HG03039 (cell line): Measurements from ENCODE around the gene UNKL.

Source experiments
- ATAC-seq: cut with Tn5 transposase; IDR thresholded peaks from one replicate; pipeline ENCODE4 v1.9.1; 2021; ENCODE audit warnings: mild to moderate bottlenecking, moderate library complexity; ENCODE audit not compliant: unreplicated experiment

The UNKL gene

DNA sequence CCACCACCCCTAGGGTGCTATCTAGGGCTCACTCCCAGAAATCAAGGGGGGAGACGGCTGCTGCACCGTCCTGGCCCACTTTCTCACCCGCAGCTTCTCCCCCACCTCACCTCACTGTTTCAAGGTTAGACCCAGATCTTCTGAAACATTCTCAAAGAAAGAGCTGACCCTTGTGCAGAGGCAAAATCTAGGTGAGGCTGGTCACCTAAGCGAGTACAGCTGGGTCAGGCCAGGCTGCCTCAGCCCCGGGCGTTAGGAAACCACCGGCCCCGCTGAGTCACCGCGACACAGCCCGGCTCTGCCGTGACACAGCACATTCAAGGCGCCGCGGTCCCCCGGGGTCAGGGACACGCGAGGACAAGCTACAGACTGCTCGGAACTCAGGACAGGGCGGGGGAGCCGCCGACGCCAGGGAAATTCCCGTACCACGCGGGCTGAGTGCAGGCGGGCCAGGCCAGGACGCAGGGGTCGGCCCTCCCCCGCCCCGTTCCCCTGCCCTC, 35.6 kb downstream of the UNKL start:
- ATAC-seq: no peak

- no peak for ATAC-seq
These were observed 36.3 kb downstream of the UNKL start for GRCh38 chr16:1378087-1378803.

- ATAC-seq: no peak
These were observed 37.0 kb downstream of the UNKL start for GRCh38 chr16:1377406-1378010.

DNA sequence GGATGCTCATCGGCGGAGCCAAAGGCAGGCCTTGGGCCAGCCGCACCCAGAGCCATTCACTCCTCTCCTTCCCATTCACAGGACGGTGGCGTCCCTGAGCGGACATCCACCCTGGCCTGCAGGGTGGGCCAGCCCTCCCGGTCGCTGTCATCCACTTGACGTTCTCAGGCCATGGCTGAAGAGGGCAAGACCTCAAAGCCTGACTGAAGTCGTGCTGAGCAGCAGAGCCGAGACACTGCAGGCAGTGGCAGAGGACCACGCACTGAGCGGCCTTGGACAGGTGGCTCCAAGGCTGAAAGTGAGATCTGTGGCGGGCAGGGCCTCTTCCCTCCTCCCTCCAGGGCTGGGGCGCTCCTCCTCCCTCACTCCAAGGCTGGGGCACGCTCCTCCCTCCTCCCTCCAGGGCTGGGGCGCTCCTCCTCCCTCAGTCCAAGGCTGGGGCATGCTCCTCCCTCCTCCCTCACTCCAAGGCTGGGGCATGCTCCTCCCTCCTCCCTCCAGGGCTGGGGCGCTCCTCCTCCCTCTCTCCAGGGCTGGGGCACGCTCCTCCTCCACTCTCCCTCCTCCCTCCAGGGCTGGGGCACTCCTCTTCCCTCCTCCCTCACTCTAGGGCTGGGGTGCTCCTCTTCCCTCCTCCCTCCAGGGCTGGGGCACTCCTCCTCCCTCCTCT, 38.6 kb downstream of the UNKL start:
- no peak for ATAC-seq

- no peak for ATAC-seq
These were observed 39.2 kb downstream of the UNKL start for GRCh38 chr16:1375298-1375640.

GRCh38 chr16:1374418-1375297, 39.8 kb downstream of the UNKL start:
- no peak for ATAC-seq

- ATAC-seq: no peak
These were observed 42.1 kb downstream of the UNKL start for GRCh38 chr16:1372292-1372950.

DNA sequence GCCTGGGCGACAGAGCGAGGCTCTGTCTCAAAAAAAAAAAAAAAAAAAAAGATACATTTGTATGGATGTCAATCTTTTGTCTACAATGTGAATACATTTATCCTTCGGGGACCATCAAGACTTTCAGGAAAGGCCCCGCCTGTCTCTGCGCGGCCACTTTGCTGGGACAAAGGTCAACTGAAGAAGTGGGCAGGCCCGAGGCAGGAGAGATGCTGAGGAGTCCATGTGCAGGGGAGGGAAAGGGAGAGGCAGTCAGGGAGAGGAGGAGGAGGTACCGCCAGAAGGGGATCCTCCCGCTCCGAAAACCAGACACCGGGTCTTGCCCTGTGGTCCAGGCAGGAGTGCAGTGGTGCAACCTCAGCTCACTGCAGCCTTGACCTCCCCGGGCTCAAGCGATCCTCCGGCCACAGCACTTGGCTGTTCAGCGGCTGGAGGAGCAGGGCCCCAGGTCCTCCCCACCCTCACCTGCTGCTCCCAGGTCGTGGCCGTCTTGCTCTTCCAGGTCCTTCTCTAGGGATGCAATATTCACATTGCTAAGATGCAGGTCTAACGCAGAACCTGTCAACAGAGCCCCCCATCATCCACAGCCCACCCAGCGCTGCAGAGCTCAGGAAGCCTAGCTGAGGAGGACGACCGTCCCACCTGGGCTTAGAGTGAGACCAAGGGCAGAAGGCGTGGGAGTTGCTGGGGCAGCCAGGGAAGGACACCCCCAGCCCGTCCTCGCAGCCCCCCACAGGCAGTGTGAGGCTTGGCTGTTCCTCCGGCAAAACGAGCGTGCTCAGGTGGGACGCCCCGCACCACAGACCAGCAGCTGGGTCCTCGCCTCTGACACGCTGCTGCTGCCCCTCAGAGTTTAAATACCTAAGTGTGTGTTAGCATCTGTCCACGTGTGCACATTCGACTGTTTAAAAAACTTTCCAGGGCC, 43.2 kb downstream of the UNKL start:
- ATAC-seq: no peak

DNA sequence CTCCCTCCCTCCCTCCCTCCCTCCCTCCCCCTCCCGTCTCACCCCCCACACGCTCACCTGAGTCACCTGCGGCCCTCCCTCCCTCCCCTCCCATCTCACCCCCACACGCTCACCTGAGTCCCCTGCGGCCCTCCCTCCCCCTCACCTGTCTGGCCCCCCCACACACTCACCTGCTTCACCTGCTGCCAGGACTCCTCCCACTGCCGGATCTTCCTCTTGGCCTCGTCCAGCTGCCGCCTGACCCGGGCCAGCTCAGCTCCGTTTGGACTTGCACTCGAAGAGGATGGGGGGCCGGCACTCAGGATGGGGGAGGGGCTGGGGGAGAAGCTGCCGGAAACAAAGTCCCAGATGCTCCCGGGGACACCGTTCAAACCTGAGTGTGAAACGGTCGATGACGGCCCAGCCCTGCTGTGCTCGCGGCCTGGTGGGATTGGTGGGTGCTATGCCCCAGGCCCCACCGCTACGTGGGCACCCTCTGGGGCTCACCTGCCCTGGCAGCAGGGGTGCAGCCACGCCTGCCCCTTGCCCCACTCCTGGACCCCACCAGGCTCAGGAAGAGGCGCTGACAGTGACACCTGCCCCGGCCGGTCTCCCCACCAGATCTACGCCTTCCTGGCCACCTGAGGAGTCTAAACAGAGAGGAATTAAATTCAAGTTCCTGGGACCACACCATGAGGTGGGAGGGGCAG, 46.9 kb downstream of the UNKL start:
- ATAC-seq: no peak

DNA sequence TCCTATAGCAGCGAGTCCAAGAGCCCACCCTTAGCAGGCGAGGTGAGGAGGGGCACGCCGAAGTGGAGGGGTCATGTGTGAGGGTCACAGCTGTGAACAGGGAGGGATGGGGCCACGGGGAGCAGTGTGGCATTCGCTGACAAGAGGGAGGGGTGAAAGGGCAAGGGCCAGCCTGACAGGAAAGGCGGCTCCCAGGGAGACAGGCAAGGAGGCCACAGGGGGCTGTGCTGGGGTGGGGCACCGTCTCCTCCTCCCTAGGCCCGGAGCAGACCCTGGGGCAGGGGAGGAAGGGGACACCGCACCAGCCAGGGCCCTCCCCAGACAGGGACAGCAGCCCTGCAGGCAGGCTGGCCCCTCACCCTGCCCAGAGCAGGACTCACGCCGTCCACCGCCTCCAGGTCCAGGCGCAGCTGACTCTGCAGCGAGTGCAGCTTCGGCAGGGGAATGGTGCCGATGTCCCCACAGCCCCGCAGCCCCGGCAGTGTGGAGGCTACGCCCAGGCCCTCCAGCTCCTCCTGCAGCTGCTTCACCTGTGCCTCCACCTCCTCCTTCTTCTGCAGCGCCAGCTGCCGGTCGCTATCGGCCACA, 47.7 kb downstream of the UNKL start:
- ATAC-seq: no peak

GRCh38 chr16:1366060-1366711, 48.3 kb downstream of the UNKL start:
- ATAC-seq: no peak

DNA sequence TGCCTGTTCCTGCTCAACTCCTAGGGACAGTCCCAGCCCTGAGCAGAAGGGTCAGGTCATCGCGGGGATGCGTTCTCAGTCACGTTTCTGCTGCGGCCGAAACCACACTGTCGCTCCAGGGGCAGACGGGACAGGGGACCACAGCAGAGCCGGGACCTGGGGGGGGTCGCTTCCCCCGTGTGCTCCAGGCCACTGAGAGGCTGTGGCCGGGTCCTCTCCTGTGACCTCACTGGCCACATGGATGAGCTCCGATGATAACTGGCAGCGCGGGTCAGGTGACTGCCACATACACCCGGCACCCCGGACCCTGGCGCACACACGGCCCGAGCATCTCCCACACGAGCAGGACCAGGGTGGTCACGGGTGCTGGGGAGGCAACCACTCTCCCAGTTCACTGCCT, 50.0 kb downstream of the UNKL start:
- ATAC-seq: no peak

DNA sequence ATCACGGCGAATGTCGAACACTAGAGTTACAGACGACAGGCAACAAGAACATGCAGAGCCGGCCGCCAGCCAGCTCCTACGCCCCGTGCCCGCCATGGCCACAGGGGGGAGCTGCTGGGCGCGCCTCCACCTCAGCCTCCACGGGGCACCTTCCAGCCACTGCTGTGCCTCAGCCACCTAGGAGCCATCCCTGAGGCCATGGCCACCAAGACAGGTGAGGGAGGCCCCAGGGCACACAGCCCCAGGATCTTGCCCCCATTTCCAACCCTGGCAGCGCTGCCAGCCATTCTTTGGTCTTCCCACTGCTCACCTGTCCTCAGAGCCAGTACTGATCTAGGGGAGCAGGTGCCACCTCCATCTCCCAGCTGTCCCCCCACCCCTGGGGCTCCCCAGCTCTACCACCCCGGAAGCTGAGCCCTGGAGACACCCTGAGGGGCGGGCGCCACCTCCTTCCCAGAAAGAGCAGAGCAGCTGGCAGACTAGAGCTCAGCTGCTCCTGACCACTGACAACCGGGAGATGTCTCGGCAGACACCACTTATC, 50.9 kb downstream of the UNKL start:
- no peak for ATAC-seq

DNA sequence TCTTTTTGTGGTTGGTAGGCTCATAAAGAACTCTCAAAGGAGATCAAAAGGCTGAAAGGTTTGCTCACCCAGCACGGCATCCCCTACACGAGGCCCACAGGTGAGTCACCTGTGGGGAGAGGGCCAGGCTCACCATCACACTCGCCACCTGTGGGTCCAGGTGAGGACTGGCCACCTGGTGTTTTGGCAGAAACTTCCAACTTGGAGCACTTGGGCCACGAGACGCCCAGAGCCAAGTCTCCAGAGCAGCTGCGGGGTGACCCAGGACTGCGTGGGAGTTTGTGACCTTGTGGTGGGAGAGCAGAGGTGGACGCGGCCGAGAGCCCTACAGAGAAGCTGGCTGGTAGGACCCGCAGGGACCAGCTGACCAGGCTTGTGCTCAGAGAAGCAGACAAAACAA, 51.7 kb downstream of the UNKL start:
- ATAC-seq: no peak

DNA sequence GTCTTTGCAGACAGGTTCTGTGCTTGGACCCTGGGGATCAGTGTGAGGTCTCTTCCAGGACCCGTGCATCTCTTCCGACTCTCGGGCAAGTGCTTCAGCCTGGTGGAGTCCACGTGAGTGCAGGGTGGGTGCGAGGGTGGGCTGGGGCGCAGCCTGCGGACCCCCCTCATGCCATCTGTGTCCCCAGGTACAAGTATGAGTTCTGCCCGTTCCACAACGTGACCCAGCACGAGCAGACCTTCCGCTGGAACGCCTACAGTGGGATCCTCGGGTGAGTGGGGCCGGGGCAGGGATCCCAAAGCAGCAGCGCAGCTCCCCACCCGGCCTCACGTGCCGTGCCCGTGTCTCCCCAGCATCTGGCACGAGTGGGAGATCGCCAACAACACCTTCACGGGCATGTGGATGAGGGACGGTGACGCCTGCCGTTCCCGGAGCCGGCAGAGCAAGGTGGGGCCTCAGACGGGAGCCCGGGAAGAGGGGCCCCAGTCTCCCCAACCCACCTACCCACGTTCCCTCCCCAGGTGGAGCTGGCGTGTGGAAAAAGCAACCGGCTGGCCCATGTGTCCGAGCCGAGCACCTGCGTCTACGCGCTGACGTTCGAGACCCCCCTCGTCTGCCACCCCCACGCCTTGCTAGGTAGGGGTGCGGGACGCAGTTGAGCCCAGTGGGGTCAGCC, 52.7 kb downstream of the UNKL start:
- ATAC-seq: no peak

- no peak for ATAC-seq
These were observed 56.5 kb downstream of the UNKL start for GRCh38 chr16:1357906-1358566.
